VCaP (cell line): Measurements from ENCODE around the gene C14orf93.

Experiments used
- H3K27ac ChIP-seq: fragments of 450-650 bp; 2 replicates; pipeline ENCODE4 v1.5.1; 2017
- CTCF ChIP-seq: fragments of 450-650 bp; conservative IDR thresholded peaks from 2 replicates; pipeline ENCODE4 v1.5.1; 2017; ENCODE audit warnings: mild to moderate bottlenecking, moderate library complexity

C14orf93 gene

GRCh38 chr14:23033251-23033727 is 23.3 kb upstream of the C14orf93 start:
- H3K27ac ChIP-seq, result peak overlapping the region; percentile 92; the same call in 1 of the 2 replicates
- TF ChIP-seq CTCF, result no peak

- TF ChIP-seq CTCF, result no peak
- no peak overlapping the region for H3K27ac ChIP-seq
Observed at GRCh38 chr14:23030936-23031335, 21.0 kb upstream of the C14orf93 start.

GRCh38 chr14:23028799-23029198 is 18.9 kb upstream of the C14orf93 start:
- no peak for TF ChIP-seq CTCF
- H3K27ac ChIP-seq, result no peak overlapping the region

- no peak overlapping the region for H3K27ac ChIP-seq
- no peak for TF ChIP-seq CTCF
Observed at GRCh38 chr14:23025151-23025814, 15.3 kb upstream of the C14orf93 start.

GRCh38 chr14:23024612-23025075 is 14.7 kb upstream of the C14orf93 start:
- H3K27ac ChIP-seq, result no peak overlapping the region
- no peak for TF ChIP-seq CTCF

- TF ChIP-seq CTCF, result no peak
- H3K27ac ChIP-seq, result no peak overlapping the region
Observed at GRCh38 chr14:23023795-23024152, 13.8 kb upstream of the C14orf93 start.

GRCh38 chr14:23023022-23023794 is 13.3 kb upstream of the C14orf93 start:
- H3K27ac ChIP-seq, result no peak overlapping the region
- no peak for TF ChIP-seq CTCF
